Kidney (tissue), 14 donors: ENCODE results near the gene BRD3OS. TPM values are rescaled to one million over a fixed set of nuclear protein-coding genes. Genes with fewer than 3 reads are reported as not detected.

Experiments used
- DNase-seq, 5 donors: peaks; one replicate each; pipeline ENCODE4 v3.0.0-alpha.2; 2013 to 2020
- FAIRE-seq: peaks from 2 replicates; lab custom pipeline; 2012; peaks lifted over from hg19 to GRCh38; lab: Jason Lieb, UNC
- H3K27ac ChIP-seq, 2 donors: one replicate each; pipeline ENCODE4 v1.7.0; 2013; ENCODE audit warnings: low read depth in 2 of 2, low read length in 2 of 2, inconsistent platforms in 1 of 2
- H3K27me3 ChIP-seq: one replicate; pipeline ENCODE4 v1.7.1; 2013; ENCODE audit warnings: low read length, inconsistent platforms; ENCODE audit not compliant: control insufficient read depth, insufficient read depth
- H3K36me3 ChIP-seq, 3 donors: one replicate each; pipeline versions ENCODE4 v1.7.0 to v1.7.1; 2013; ENCODE audit warnings: low read length in 3 of 3, control low read depth in 1 of 3, inconsistent platforms in 1 of 3; ENCODE audit not compliant: insufficient read depth in 3 of 3, control insufficient read depth in 2 of 3
- H3K4me1 ChIP-seq, 3 donors: one replicate each; pipeline versions ENCODE4 v1.7.0 to v1.7.1; 2013; ENCODE audit warnings: low read length in 3 of 3, inconsistent platforms in 1 of 3, low read depth in 1 of 3; ENCODE audit not compliant: control insufficient read depth in 2 of 3, insufficient read depth in 2 of 3
- H3K4me3 ChIP-seq, 3 donors: one replicate each; pipeline versions ENCODE4 v1.7.0 to v1.8.1; 2013; ENCODE audit warnings: low read length in 3 of 3, control low read depth in 1 of 3, inconsistent platforms in 1 of 3
- H3K9ac ChIP-seq, 3 donors: one replicate each; pipeline versions ENCODE4 v1.7.0 to v1.7.1; 2013; ENCODE audit warnings: low read length in 3 of 3, control low read depth in 1 of 3, inconsistent platforms in 1 of 3
- H3K9me3 ChIP-seq, 3 donors: one replicate each; pipeline versions ENCODE4 v1.7.0 to v1.7.1; 2013; ENCODE audit warnings: low read length in 3 of 3, control low read depth in 1 of 3, inconsistent platforms in 1 of 3; ENCODE audit not compliant: control insufficient read depth in 2 of 3, insufficient read depth in 1 of 3
- intact Hi-C: fragments of 100-400 bp; cut with DNase I; formaldehyde crosslinking; loops from one replicate; pipeline ENCODE4 v1.11.1; 2022
- polyA plus RNA-seq: library from polyadenylated mRNA; stranded (reverse); fragments of 350-450 nt; fragmentation: Illumina TruSeq; extraction: RNeasy Lipid Tissue Mini Kit (QIAGEN cat#74804); gene quantifications from one replicate; pipeline ENCODE4 v1.2.3, GENCODE V29; 2014; ENCODE audit warnings: low read depth, low replicate concordance; ENCODE audit not compliant: insufficient read depth
- total RNA-seq: library from RNA; stranded (reverse); fragmentation: NEBNext Ultra II Directional; extraction: Animal tissue kit (Norgen Biotek cat#: 25700); gene quantifications from one replicate; pipeline ENCODE4 v1.2.1, GENCODE V29; 2021
- TF ChIP-seq, protein P1 (sequence below): IDR thresholded peaks from 3 replicates; pipeline ENCODE4 v1.5.1; 2012; ENCODE audit warnings: mild to moderate bottlenecking, moderate library complexity, borderline replicate concordance; ENCODE audit not compliant: insufficient read depth; ENCODE audit errors: extremely low read depth
- donor health status: control.
- donor health status: control.
- donor health status: control.
- donor health status: control.
- donor health status: control.
- donor health status: DM: yes; HTN: yes; CAD: no.
- donor health status: Normal renal cell carcinoma (clear cell type).

BRD3OS gene
- total and polyA plus RNA-seq, 2 donors from 2014 or later: 16.5 to 24.4 TPM

DNA sequence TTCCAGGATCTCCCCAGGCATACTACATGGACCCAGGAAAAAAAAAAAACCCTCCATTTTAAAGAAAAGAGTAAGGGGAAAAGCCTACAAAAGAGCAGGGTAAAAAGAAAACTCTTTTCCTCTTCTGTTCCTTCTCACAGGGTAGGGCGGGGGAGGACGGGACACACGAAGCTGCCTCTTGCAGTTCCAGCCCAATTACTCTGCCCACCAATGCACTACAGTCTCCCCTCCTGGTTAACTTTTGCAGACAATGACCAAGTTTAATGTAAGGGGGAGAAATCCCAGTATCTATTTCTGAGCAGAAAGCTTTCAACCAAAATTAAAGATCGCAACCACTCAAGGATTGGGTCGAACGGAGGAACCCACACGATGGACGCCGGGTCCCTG, 41.2 kb downstream of the BRD3OS start:
- Histone ChIP-seq H3K4me3 (peak overlapping the region; percentile 63 to 79 (median 69)), H3K27ac (peak overlapping the region; percentile 32 to 51), H3K9me3 (no peaks in the 10 kb centered on the region), H3K27me3 (no peaks in the 10 kb centered on the region), H3K4me1 (peaks cover 0 to 37% (median 7%) of the 10 kb centered on the region in 3 donors), H3K9ac (peak overlapping the region; percentile 51 to 65 (median 60)), H3K36me3 (peaks cover 0 to 3% (median 0%) of the 10 kb centered on the region in 3 donors)
- intact Hi-C loops: no loop called here
- TF ChIP-seq, protein P1, sequence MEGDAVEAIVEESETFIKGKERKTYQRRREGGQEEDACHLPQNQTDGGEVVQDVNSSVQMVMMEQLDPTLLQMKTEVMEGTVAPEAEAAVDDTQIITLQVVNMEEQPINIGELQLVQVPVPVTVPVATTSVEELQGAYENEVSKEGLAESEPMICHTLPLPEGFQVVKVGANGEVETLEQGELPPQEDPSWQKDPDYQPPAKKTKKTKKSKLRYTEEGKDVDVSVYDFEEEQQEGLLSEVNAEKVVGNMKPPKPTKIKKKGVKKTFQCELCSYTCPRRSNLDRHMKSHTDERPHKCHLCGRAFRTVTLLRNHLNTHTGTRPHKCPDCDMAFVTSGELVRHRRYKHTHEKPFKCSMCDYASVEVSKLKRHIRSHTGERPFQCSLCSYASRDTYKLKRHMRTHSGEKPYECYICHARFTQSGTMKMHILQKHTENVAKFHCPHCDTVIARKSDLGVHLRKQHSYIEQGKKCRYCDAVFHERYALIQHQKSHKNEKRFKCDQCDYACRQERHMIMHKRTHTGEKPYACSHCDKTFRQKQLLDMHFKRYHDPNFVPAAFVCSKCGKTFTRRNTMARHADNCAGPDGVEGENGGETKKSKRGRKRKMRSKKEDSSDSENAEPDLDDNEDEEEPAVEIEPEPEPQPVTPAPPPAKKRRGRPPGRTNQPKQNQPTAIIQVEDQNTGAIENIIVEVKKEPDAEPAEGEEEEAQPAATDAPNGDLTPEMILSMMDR: no peak
- FAIRE-seq (no peak), DNase-seq (peak in 4 of 5 donors; percentile 48 to 76 (median 62))

DNA sequence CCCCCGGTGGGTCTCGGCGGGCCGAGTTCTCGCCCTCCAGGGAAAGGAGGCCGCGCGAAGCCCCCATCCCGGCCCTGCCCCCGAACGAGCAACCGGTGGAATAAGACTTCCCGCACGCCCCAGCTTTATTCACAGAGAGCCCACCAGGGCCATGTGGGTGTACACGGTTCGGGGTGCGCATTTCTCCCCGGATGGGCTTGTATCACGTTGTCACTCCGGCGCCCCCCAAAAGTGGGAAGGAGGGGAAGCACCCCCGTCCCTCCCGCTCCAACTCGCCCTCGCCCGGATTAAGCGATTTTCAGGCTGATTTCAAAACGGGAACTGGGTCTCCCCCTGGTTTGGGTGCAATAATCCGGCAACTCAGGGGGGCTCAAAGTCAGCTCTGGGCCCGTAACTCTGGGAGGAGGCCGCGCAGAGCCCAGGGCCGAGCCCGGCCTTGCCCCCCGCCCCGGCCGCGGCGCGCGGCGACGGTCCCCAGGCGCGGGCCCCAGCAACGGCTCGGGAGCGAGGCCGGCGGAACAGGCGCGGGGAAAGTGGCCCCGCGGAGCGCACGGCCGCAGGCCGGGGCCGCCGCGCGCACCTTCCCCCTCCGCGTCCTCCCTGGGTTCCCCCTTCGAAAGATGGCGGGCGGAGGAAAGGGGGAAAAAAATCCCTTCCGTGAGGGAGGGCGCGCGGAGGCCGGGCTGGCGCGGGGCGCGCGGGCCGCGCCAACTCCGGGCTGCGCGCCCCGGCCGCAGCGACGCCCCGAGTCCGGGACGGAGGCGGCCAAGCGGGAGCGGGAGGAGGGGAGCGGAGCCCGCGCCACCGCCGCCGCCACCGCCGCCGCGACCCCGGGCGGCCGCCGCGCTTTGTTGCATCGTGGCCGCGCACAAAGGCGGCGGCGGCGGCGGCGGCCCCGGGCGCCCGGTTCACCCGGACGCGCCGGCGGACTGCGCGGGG, 41.9 kb downstream of the BRD3OS start:
- DNase-seq: peak; percentile 48 to 80 (median 69)

DNA sequence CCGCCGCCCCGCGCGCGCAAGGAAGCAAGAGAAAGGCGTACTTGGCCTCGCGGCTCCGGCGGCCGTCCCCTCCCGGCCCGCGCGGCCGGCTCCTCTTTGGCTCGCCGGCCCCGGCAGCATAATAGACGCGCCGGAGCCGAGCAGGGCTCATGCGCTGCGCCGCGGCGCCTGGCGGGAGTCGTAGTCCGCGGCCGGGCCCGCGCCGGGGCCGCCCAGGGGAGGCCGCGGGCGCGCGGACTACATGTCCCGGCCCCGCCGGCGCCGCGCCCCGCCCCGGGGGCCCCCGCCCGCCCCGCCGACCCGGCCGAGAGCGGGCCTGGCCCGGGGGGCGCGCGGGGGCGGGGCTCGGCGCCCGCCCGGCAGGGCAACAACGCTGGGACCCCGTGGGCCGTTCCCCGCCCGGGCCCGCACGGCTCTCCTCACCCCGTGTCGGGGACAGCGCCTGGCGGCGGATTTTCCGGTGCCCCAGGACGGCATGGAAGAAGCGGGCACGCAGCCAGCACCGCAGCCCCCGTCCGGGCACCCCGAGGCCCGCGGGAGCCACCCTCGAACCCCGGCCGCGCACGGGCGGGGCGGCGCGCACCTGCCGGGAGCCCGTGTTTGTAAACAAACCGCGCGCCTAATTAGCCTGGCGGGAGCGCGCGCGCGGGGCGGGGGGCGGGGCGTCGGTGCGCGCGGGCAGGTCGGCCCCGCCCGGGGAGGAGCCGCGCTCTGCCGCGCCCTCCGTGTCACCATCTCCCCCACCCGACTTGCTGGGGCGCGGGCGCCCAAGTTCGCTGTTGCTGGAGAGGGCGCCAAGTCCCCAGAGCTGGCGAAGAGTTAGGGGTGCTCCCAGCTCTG, 42.8 kb downstream of the BRD3OS start, which contains the start of gene BRD3:
Gene BRD3, minus strand, starts transcription at position 123 of the 840 bp plus-strand sequence. CDS start 14,549 bp downstream, outside the sequence.
- intact Hi-C loops: no loop called here
- H3K4me3 ChIP-seq: peak within 1 kb of the TSS; percentile 69 to 79 (median 77)
- TF ChIP-seq, protein P1: peak; percentile 3

More for the DNA sequence above, 41.9 kb downstream of the BRD3OS start:
- no peaks in the 10 kb centered on the region for H3K9me3 ChIP-seq
- H3K36me3 ChIP-seq: peaks cover 0 to 3% (median 0%) of the 10 kb centered on the region in 3 donors
- peak overlapping the region; percentile 51 to 65 (median 60) for H3K9ac ChIP-seq
- intact Hi-C loops: no loop called here
- peaks cover 0 to 32% (median 5%) of the 10 kb centered on the region in 3 donors for H3K4me1 ChIP-seq
- H3K27ac ChIP-seq: peak overlapping the region; percentile 32 to 69
- TF ChIP-seq, protein P1: no peak
- no peak for FAIRE-seq
- peak overlapping the region; percentile 69 to 79 (median 76) for H3K4me3 ChIP-seq
- no peaks in the 10 kb centered on the region for H3K27me3 ChIP-seq

More for the DNA sequence above, 42.8 kb downstream of the BRD3OS start, which contains the start of gene BRD3:
- no peaks in the 10 kb centered on the region for H3K27me3 ChIP-seq
- H3K9ac ChIP-seq: peak within 1 kb of the TSS; percentile 50 to 60 (median 51)
- peak; percentile 85 to 97 (median 94) for DNase-seq
- H3K27ac ChIP-seq: peak within 1 kb of the TSS; percentile 86 to 94
- no peak for FAIRE-seq
- no peaks in the 10 kb centered on the region for H3K9me3 ChIP-seq
- H3K36me3 ChIP-seq: peaks cover 0 to 3% (median 0%) of the 10 kb centered on the region in 3 donors
- H3K4me1 ChIP-seq: peaks cover 0 to 23% (median 5%) of the 10 kb centered on the region in 3 donors
